SK-N-SH treated with all-trans-retinoic acid at 6 μM for 48 hours (cell line): Measurements from ENCODE around the gene GABBR2.

Experiments
- ESRRG ChIP-seq: fragments of 250-450 bp; sonication (Bioruptor Pico); IDR thresholded peaks from 2 replicates; pipeline ENCODE4 v1.6.1; 2021; ENCODE audit warnings: mild to moderate bottlenecking
- ISL1 ChIP-seq: fragments of 250-450 bp; sonication (Bioruptor Pico); IDR thresholded peaks from 2 replicates; pipeline ENCODE4 v2.1.2; 2022; ENCODE audit warnings: mild to moderate bottlenecking, moderate library complexity
- OSR1 ChIP-seq: fragments of 250-450 bp; sonication (Bioruptor Pico); IDR thresholded peaks from 2 replicates; pipeline ENCODE4 v1.8.0; 2022; ENCODE audit warnings: moderate library complexity, mild to moderate bottlenecking, inconsistent platforms
- PPARA ChIP-seq: fragments of 250-450 bp; sonication (Bioruptor Pico); IDR thresholded peaks from 2 replicates; pipeline ENCODE4 v1.5.0; 2020; ENCODE audit warnings: mild to moderate bottlenecking, borderline replicate concordance
- SNAI2 ChIP-seq: fragments of 250-450 bp; sonication (Bioruptor Pico); IDR thresholded peaks from 2 replicates; pipeline ENCODE4 v1.5.0; 2020; ENCODE audit warnings: mild to moderate bottlenecking, moderate library complexity
- TCF4 ChIP-seq: fragments of 250-450 bp; sonication (Bioruptor Pico); IDR thresholded peaks from 2 replicates; pipeline ENCODE4 v1.8.0; 2021; ENCODE audit warnings: mild to moderate bottlenecking, moderate library complexity, borderline replicate concordance
- ZC3H10 ChIP-seq: fragments of 250-450 bp; sonication (Bioruptor Pico); IDR thresholded peaks from 2 replicates; pipeline ENCODE4 v1.5.1; 2021; ENCODE audit warnings: mild to moderate bottlenecking, moderate library complexity
- ZNF565 ChIP-seq: fragments of 450-650 bp; formaldehyde crosslinking; conservative IDR thresholded peaks from 2 replicates; pipeline ENCODE4 v1.5.0; 2020; ENCODE audit warnings: low read depth, mild to moderate bottlenecking, moderate library complexity
- TF ChIP-seq, protein P1 (sequence below): fragments of 250-450 bp; sonication (Bioruptor Pico); IDR thresholded peaks from 2 replicates; pipeline ENCODE4 v1.8.0; 2020; ENCODE audit warnings: mild to moderate bottlenecking, moderate library complexity, borderline replicate concordance
- TF ChIP-seq, protein P2 (sequence below): fragments of 250-450 bp; sonication (Bioruptor Pico); IDR thresholded peaks from 2 replicates; pipeline ENCODE4 v1.5.1; 2020; ENCODE audit warnings: low read depth, mild to moderate bottlenecking, moderate library complexity

DNA sequence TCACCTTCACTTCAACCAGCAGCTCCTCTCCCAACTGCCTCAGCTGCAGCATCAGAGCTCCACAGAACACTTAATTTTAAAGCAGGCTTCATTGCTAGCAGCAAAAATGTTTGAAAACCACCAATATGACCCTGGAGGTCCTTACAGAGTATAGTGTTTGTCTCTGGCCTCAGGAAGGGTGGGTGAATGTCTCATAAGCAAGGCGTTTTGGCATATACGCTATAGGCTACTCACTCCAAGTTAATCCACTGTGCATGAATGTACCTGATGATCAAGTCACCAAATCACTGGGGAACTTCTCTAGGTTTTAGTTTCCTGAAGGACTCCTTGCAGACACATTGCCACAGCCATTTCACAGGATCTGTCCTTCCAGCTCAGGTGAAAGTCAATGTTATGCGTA is 125.3 kb downstream of the GABBR2 start:
- TF ChIP-seq PPARA (CRISPR knock-in tag) (no peak), ESRRG (CRISPR knock-in tag) (no peak), OSR1 (no peak), ZC3H10 (CRISPR knock-in tag) (no peak), ZNF565 (CRISPR knock-in tag) (no peak), SNAI2 (CRISPR knock-in tag) (no peak), TCF4 (CRISPR knock-in tag) (no peak), ISL1 (CRISPR knock-in tag) (no peak)
- TF ChIP-seq, protein P1, sequence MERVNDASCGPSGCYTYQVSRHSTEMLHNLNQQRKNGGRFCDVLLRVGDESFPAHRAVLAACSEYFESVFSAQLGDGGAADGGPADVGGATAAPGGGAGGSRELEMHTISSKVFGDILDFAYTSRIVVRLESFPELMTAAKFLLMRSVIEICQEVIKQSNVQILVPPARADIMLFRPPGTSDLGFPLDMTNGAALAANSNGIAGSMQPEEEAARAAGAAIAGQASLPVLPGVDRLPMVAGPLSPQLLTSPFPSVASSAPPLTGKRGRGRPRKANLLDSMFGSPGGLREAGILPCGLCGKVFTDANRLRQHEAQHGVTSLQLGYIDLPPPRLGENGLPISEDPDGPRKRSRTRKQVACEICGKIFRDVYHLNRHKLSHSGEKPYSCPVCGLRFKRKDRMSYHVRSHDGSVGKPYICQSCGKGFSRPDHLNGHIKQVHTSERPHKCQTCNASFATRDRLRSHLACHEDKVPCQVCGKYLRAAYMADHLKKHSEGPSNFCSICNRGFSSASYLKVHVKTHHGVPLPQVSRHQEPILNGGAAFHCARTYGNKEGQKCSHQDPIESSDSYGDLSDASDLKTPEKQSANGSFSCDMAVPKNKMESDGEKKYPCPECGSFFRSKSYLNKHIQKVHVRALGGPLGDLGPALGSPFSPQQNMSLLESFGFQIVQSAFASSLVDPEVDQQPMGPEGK (CRISPR knock-in tag) = no peak
- TF ChIP-seq, protein P2, sequence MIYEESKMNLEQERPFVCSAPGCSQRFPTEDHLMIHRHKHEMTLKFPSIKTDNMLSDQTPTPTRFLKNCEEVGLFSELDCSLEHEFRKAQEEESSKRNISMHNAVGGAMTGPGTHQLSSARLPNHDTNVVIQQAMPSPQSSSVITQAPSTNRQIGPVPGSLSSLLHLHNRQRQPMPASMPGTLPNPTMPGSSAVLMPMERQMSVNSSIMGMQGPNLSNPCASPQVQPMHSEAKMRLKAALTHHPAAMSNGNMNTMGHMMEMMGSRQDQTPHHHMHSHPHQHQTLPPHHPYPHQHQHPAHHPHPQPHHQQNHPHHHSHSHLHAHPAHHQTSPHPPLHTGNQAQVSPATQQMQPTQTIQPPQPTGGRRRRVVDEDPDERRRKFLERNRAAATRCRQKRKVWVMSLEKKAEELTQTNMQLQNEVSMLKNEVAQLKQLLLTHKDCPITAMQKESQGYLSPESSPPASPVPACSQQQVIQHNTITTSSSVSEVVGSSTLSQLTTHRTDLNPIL = no peak
